HUES48 (cell line): ENCODE measurements around the gene TBRG4.

Experiments
- H3K27ac ChIP-seq: one replicate; pipeline ENCODE4 v1.7.0; 2013; ENCODE audit warnings: low read depth, low read length, inconsistent platforms
- H3K27me3 ChIP-seq: 2 replicates; pipeline ENCODE4 v1.6.1; 2013; ENCODE audit warnings: mild to moderate bottlenecking, low read length; ENCODE audit not compliant: control insufficient read depth, insufficient read depth
- H3K36me3 ChIP-seq: 2 replicates; pipeline ENCODE4 v1.6.1; 2013; ENCODE audit warnings: low read length; ENCODE audit not compliant: control insufficient read depth, insufficient read depth
- H3K4me1 ChIP-seq: 2 replicates; pipeline ENCODE4 v1.6.1; 2013; ENCODE audit warnings: mild to moderate bottlenecking, low read length; ENCODE audit not compliant: control insufficient read depth, insufficient read depth
- H3K4me3 ChIP-seq: 2 replicates; pipeline ENCODE4 v1.5.1; 2013; ENCODE audit warnings: mild to moderate bottlenecking, low read depth, low read length
- H3K9ac ChIP-seq: 2 replicates; pipeline ENCODE4 v1.6.1; 2013; ENCODE audit warnings: mild to moderate bottlenecking, low read depth, low read length, moderate library complexity
- H3K9me3 ChIP-seq: 2 replicates; pipeline ENCODE4 v1.6.1; 2013; ENCODE audit warnings: low read length; ENCODE audit not compliant: control insufficient read depth, insufficient read depth

Gene TBRG4

GRCh38 chr7:45111298-45112223 is at the start of gene TBRG4:
Gene TBRG4 (minus strand): TSS chr7:45111697. CDS start chr7:45109237, 2,460 bp downstream.
- Histone ChIP-seq H3K4me3 (peak within 1 kb of the TSS; percentile 86), H3K27ac (peak within 1 kb of the TSS; percentile 98), H3K27me3 (no peaks in the 10 kb centered on the region), H3K9ac (peak within 1 kb of the TSS; percentile 98), H3K36me3 (peaks cover 29% of the 10 kb centered on the region), H3K4me1 (no peaks in the 10 kb centered on the region), H3K9me3 (no peaks in the 10 kb centered on the region)

GRCh38 chr7:45161138-45161537 is 49.6 kb upstream of the TBRG4 start:
- H3K27ac ChIP-seq: no peak overlapping the region
- no peaks in the 10 kb centered on the region for H3K9me3 ChIP-seq
- H3K4me1 ChIP-seq: peaks cover 6% of the 10 kb centered on the region; the same call in 1 of the 2 replicates
- peaks cover 28% of the 10 kb centered on the region for H3K27me3 ChIP-seq
- H3K4me3 ChIP-seq: no peak overlapping the region
- H3K36me3 ChIP-seq: no peaks in the 10 kb centered on the region
- no peak overlapping the region for H3K9ac ChIP-seq

GRCh38 chr7:45160417-45160881 is 49.0 kb upstream of the TBRG4 start:
- H3K36me3 ChIP-seq: no peaks in the 10 kb centered on the region
- H3K27ac ChIP-seq: no peak overlapping the region
- H3K27me3 ChIP-seq: peaks cover 28% of the 10 kb centered on the region
- no peaks in the 10 kb centered on the region for H3K9me3 ChIP-seq
- peaks cover 6% of the 10 kb centered on the region; the same call in 1 of the 2 replicates for H3K4me1 ChIP-seq
- H3K4me3 ChIP-seq: no peak overlapping the region
- no peak overlapping the region for H3K9ac ChIP-seq

- Histone ChIP-seq H3K9ac (no peak overlapping the region), H3K27me3 (peaks cover 28% of the 10 kb centered on the region)
These were observed 47.8 kb upstream of the TBRG4 start for GRCh38 chr7:45159296-45159695.

GRCh38 chr7:45158471-45158870 is 47.0 kb upstream of the TBRG4 start:
- H3K4me1 ChIP-seq: peaks cover 6% of the 10 kb centered on the region; the same call in 1 of the 2 replicates
- peaks cover 28% of the 10 kb centered on the region for H3K27me3 ChIP-seq
- no peaks in the 10 kb centered on the region for H3K9me3 ChIP-seq
- no peak overlapping the region for H3K4me3 ChIP-seq
- H3K9ac ChIP-seq: no peak overlapping the region
- H3K36me3 ChIP-seq: no peaks in the 10 kb centered on the region
- no peak overlapping the region for H3K27ac ChIP-seq

More at GRCh38 chr7:45159296-45159695, 47.8 kb upstream of the TBRG4 start:
- Histone ChIP-seq H3K9me3 (no peaks in the 10 kb centered on the region), H3K27ac (no peak overlapping the region), H3K4me1 (peaks cover 6% of the 10 kb centered on the region; the same call in 1 of the 2 replicates), H3K36me3 (no peaks in the 10 kb centered on the region), H3K4me3 (no peak overlapping the region)

- Histone ChIP-seq H3K4me3 (peak within 1 kb of the TSS; percentile 60), H3K27me3 (peaks cover 28% of the 10 kb centered on the region), H3K9ac (no peak within 1 kb of the TSS), H3K4me1 (peaks cover 6% of the 10 kb centered on the region; the same call in 1 of the 2 replicates), H3K36me3 (no peaks in the 10 kb centered on the region), H3K27ac (no peak within 1 kb of the TSS), H3K9me3 (no peaks in the 10 kb centered on the region)
These were observed 46.3 kb upstream of the TBRG4 start, which contains the start of gene RAMP3 for GRCh38 chr7:45157653-45158401. Gene RAMP3 (plus strand): TSS chr7:45157791. CDS start chr7:45157829, 38 bp downstream.

- no peaks in the 10 kb centered on the region for H3K9me3 ChIP-seq
- H3K36me3 ChIP-seq: no peaks in the 10 kb centered on the region
- H3K4me3 ChIP-seq: peak overlapping the region; percentile 60
- H3K27me3 ChIP-seq: peaks cover 28% of the 10 kb centered on the region
- no peak overlapping the region for H3K9ac ChIP-seq
- H3K4me1 ChIP-seq: peaks cover 6% of the 10 kb centered on the region; the same call in 1 of the 2 replicates
- no peak overlapping the region for H3K27ac ChIP-seq
These were observed 45.8 kb upstream of the TBRG4 start for GRCh38 chr7:45157286-45157652.

GRCh38 chr7:45156516-45157272 is 45.2 kb upstream of the TBRG4 start:
- no peak overlapping the region for H3K9ac ChIP-seq

GRCh38 chr7:45155941-45156340 is 44.4 kb upstream of the TBRG4 start:
- Histone ChIP-seq H3K4me1 (peaks cover 6% of the 10 kb centered on the region; the same call in 1 of the 2 replicates), H3K9me3 (no peaks in the 10 kb centered on the region), H3K9ac (no peak overlapping the region), H3K27ac (no peak overlapping the region), H3K4me3 (no peak overlapping the region), H3K27me3 (peaks cover 28% of the 10 kb centered on the region), H3K36me3 (no peaks in the 10 kb centered on the region)

More at GRCh38 chr7:45156516-45157272, 45.2 kb upstream of the TBRG4 start:
- Histone ChIP-seq H3K4me1 (peaks cover 6% of the 10 kb centered on the region; the same call in 1 of the 2 replicates), H3K4me3 (peak overlapping the region; percentile 60), H3K36me3 (no peaks in the 10 kb centered on the region), H3K27ac (no peak overlapping the region), H3K9me3 (no peaks in the 10 kb centered on the region), H3K27me3 (peaks cover 28% of the 10 kb centered on the region)

GRCh38 chr7:45155357-45155900 is 43.9 kb upstream of the TBRG4 start:
- Histone ChIP-seq H3K27ac (no peak overlapping the region), H3K9me3 (no peaks in the 10 kb centered on the region), H3K4me3 (no peak overlapping the region), H3K4me1 (peaks cover 2% of the 10 kb centered on the region; the same call in 1 of the 2 replicates), H3K36me3 (no peaks in the 10 kb centered on the region), H3K27me3 (peaks cover 28% of the 10 kb centered on the region), H3K9ac (no peak overlapping the region)
